Stimulated activated CD8-positive, alpha-beta memory T cell treated with anti-CD3 and anti-CD28 coated beads, Interleukin-7, amount 100 ng/mL, for 24 hours (primary cell): ENCODE results near the gene FLYWCH1.

Source experiments
- DNase-seq: peaks from one replicate; pipeline ENCODE4 v3.0.0-alpha.2; 2020; ENCODE audit warnings: low read depth

FLYWCH1 gene

DNA sequence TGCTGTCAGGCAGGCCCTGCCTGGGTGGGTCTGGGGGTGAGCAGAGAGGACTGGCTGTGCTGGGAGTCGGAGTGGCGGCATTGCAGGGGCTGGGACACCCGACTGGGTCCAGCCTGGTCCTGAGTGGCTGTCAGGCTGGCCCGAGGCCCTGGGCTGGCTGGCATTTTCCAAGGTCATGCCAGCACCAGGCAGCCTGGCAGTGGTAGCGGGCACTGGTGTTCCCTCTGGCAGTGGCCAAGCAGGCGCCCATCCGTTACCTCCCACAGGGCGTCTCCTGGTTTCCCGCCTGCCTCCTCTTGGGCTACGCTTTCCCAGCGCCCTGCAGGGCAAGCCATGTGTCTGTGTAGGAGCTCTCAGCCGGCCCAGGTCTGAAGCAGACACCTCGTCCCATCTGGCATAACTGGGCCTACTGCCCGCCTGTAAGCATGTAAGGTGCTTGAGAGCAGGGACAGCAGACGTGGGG is 74.2 kb downstream of the FLYWCH1 start:
- no peak for DNase-seq

DNA sequence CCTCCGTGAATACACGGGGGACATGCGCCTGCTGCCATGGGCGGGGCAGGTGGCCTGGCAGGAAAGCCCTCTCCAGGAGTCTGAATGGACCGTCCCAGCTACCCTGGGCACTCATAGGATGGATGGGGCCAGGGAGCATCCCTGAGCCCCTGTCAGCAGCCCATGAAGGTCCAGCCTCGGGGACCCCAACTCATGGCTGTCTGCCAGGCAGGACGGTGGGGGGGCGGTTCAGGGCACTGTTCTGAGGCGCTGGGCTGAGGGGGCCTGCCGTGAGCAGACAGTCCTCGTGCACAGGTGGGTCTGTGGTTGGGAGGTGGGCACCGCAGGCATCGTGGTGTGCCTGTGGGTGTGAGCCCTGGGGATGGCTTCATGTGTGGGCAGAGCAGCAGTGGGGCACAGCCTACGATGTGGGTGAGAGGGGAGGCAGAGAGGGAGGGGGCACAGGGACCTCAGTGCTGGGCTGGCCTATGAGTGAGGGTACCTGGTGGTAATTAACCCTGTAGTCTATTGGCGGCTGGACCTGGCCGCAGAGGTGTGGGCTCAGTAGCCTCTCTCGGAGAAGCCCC is 75.0 kb downstream of the FLYWCH1 start:
- no peak for DNase-seq

DNA sequence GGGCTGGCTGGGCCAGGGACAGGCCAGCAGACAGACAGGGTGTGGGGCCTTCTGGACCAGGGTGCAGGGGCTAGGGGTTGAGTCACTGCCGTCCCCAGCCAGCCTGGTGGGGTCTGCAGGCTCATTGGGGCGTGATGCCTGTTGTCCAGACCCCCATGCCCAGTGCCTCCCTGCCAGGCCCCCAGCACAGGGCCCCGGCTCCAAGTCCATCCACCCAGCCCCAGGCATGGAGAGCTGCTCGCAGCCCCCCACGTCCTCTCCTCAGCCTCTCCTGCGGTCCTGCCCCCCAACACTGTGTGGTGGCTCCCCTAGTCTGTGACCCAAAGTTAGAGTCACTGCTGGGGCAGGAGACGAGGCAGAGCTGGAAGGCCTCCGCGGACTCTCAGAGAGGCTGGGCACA is 75.6 kb downstream of the FLYWCH1 start:
- DNase-seq = no peak

DNA sequence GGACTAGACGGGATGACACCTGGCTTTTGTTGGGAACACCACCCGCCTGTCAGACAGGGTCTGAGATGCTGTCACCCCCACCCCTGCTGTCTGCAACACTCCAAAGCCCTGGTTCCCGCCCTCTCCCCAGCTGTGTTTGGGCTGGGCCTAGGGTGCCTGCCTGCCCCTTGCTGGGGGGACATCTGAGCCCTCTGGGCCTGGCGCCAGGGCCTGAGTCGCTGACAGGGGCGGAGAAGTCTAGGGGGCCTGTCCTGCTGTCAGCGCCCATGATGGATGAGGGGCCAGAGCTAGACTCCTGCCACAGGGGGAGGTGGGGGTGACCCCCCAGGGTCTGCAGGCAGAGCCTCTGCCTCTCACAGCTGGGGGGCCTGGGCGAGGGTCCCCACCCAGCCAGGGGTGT is 76.1 kb downstream of the FLYWCH1 start:
- no peak for DNase-seq

DNA sequence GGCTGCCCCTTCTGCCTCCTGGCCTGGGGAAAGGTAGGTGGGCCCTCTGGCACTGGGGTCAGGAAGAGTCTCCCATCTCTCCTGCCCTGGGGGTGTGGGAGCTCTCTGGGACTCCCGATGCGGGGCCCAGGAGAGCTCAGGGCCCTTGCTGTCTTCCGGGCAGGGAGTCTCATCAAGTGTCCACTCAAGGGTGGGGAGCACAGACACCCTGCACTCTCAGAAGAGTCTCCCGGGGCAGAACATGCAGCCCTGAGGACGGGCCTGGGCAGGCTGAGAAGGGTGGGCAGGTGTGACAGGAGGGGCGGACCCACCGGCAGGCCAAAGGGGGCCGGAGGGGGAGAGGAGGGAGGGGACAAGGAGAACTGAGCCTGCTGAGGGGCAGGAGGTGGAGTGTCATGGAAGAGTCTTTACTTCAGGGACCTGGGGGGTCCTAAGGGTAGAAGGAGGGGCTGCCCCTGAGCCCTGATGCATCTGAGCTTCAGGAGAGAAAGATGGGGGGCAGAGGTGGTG is 76.9 kb downstream of the FLYWCH1 start:
- DNase-seq = no peak

DNA sequence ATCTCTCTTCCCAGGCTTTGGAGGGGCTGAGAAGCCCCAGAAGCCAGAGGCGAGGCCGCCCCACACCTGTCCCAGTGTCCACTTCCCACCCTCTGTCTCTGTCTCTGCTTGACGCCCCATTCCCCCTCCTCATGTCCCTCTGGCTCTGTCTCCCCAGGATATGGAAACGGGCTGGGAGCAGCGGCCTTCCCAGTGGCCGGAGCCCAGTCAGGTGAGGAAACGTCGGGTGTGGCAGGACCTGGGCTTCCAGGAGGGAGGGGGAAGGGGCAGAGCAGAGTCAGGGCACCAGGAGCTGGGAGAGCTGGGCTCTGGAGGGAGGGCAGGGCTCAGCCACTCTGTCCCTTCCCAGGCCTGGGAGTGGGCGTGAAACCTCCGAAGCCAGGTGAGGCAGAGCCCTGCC is 79.2 kb downstream of the FLYWCH1 start:
- no peak for DNase-seq

DNA sequence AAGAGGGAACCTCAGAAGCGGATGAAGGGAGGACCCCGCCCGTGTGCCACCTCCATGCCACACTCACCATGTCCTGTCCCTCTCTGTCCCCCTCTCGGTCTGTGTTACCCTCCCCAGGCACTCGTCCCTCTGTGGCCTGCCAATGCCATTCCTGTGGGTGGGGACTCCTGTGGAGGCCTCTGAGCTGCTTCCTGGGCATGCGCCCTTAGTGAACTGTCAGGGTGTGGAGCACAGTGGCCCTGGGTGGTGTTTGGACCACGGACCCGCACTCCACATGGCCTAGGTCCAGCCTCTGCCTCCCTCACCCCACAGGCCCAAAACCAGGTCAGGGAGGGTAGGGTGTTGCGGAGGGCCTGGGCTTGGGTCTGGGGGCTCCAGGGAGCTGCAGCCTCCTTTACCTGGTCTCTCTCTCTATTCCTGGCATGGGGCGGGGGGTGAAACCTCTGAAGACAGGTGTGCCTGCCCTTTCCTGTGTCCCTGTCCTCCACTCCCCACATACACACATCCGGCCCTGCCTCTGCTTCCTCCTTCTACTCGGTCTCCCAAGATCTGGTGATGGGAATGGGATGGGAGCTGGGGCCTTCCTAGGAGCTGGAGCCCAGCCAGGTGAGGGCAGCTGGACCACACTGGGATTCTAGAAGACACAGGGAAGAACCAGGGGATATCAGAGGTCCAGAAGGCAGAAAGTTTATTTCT is 80.0 kb downstream of the FLYWCH1 start:
- no peak for DNase-seq

DNA sequence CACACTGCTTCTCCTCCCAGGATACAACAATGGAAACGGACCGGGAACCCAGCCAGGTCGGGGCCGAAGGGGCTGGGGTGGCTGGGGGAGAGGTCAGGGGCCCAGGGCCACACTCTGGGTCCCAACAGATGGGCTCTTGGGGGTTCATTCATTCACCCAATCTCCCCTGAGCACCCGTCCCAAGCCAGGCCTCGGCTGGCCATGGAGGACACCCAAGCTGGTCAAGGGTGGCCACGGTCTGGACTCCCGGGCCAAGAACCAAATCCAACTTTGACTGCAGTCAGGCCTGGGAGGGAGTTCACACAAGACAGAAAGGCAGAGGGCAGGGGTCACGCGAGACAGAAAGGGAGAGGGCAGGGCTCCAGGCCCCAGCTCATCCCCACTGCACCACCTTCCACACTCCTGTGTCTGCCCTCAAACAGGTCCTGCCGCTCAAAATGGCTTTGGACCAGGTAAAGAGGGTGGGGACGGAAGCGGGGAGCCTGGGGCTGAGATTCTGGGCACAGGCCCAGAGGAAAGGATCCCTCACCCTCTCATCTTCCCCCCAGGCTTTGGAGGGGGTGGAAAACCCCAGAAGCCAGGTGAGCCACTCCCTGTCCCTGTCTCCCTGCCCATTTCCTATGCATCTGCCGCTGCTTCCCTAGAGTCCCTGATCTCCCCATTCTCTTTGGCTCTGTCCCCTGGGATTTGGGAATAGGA is 80.8 kb downstream of the FLYWCH1 start:
- no peak for DNase-seq

DNA sequence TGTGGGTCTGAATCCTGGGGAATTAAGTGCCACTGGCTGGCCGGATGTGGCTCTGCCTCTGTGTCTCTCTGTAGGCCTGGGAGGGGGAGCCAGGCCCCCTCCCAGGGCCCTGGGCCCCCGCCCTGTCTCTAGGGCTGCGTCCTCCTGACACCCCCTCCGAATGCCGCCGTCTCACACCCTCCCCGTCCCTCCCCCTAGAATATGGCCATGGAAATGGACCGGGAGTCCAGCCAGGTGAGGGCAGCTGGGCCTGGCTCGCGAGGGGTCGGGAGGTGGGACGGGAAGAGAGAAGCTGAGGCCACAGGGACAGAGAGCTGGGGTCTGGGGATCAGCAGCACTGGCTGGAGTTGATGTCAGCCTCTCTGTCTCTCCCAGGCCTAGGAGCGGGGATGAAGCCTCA is 84.6 kb downstream of the FLYWCH1 start:
- no peak for DNase-seq

DNA sequence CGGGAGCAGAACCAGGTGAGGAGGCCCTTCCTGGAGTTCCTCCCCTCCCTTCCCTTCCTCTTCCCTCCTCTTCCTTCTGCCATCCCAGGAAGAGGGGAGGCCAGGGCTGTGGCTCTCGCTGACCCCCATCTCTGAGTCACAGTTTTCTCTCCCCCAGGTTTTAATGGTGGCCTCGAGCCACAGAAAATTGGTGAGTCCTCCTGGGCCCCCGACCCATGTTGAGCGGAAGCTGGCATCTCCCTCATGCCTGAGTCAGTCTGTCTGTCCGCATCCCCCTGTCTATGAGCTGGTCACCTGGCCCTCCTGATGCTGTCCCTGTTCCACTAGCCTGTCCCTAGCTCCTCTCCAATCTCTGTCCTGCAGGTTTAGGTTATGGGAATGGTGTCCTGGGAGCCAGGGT is 88.2 kb downstream of the FLYWCH1 start:
- DNase-seq = no peak

DNA sequence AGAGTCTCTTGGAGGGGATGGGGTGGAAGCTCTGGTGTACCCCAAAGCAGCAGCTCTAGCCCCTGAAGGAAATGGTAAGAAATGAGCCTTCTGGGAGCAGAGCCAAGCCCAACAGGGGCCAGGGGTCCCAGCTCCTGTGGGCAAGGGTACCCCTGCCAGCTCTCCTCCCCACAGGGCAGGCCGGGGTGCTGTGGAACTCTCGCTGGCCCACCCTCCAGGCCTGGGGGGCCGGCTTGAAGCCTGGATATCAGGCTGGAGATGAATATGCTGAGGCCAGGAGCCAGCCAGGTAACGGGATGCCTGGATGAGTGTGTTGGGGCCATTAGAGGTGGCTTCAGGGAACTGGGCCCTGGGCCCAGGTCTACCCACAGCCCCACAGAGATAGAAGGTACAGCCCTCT is 88.8 kb downstream of the FLYWCH1 start:
- no peak for DNase-seq
